ENCODE measurements around the gene UBE2G2. TPM values are rescaled to one million over a fixed set of nuclear protein-coding genes. Genes with fewer than 3 reads are reported as not detected.
A peak's percentile ranks its signal among the peaks of the same experiment; 100 is the strongest.

The UBE2G2 gene
- total RNA-seq, 6 donors from 2014 or later, result 74.4 to 218 (median 80.1) TPM

GRCh38 chr21:44779417-44780136 is 22.0 kb downstream of the UBE2G2 start:
- TF ChIP-seq CTCF (IDR thresholded peaks at IDR 0.05) (no peak), EP300 (IDR thresholded peaks at IDR 0.05) (no peak), POLR2A (IDR thresholded peaks at IDR 0.05) (no peak), POLR2AphosphoS5 (IDR thresholded peaks at IDR 0.05) (no peak)
- Histone ChIP-seq H3K36me3 (peaks cover 0 to 33% (median 12%) of the 10 kb centered on the region in 4 donors), H3K4me3 (no peak overlapping the region), H3K4me1 (peaks cover 0 to 17% (median 9%) of the 10 kb centered on the region in 4 donors), H3K27me3 (no peaks in the 10 kb centered on the region), H3K27ac (no peak overlapping the region), H3K9me3 (no peaks in the 10 kb centered on the region)
- DNase-seq (peak in 1 of 2 donors; percentile 52), ATAC-seq (ENCODE audit: low FRiP score in 2 of 2) (no peak)
- whole genome bisulfite sequencing, 2 donors, result 85 to 87% methylated on average over 9 to 17 of the region's 17 CpGs

- TF ChIP-seq CTCF (IDR thresholded peaks at IDR 0.05) (no peak), POLR2A (IDR thresholded peaks at IDR 0.05) (no peak)
- Histone ChIP-seq H3K27me3 (no peaks in the 10 kb centered on the region), H3K36me3 (peaks cover 0 to 39% (median 16%) of the 10 kb centered on the region in 4 donors), H3K4me3 (no peak overlapping the region), H3K9me3 (no peaks in the 10 kb centered on the region), H3K27ac (no peak overlapping the region), H3K4me1 (peaks cover 0 to 17% (median 9%) of the 10 kb centered on the region in 4 donors)
- DNase-seq (no peak), ATAC-seq (ENCODE audit: low FRiP score in 2 of 2) (no peak)
- WGBS, 2 donors, result 92 to 96% methylated on average over 6 of the region's 6 CpGs
These were observed 22.6 kb downstream of the UBE2G2 start for GRCh38 chr21:44778983-44779382.

GRCh38 chr21:44778499-44778911 is 23.1 kb downstream of the UBE2G2 start:
- TF ChIP-seq POLR2A (IDR thresholded peaks at IDR 0.05) (no peak), CTCF (IDR thresholded peaks at IDR 0.05) (no peak), POLR2AphosphoS5 (IDR thresholded peaks at IDR 0.05) (no peak), EP300 (IDR thresholded peaks at IDR 0.05) (no peak)
- H3K36me3 ChIP-seq, result peaks cover 0 to 43% (median 19%) of the 10 kb centered on the region in 4 donors
- no peaks in the 10 kb centered on the region for H3K27me3 ChIP-seq
- no peak for ATAC-seq (ENCODE audit: low FRiP score in 2 of 2)
- no peak overlapping the region for H3K27ac ChIP-seq
- peaks cover 0 to 17% (median 9%) of the 10 kb centered on the region in 4 donors for H3K4me1 ChIP-seq
- WGBS, 2 donors, result 86 to 88% methylated on average over 8 of the region's 8 CpGs
- no peaks in the 10 kb centered on the region for H3K9me3 ChIP-seq
- H3K4me3 ChIP-seq, result no peak overlapping the region
- no peak for DNase-seq

GRCh38 chr21:44778094-44778493 is 23.5 kb downstream of the UBE2G2 start:
- H3K36me3 ChIP-seq, result peaks cover 3 to 47% (median 23%) of the 10 kb centered on the region in 4 donors
- H3K27ac ChIP-seq, result no peak overlapping the region
- WGBS, 2 donors, result 90 to 93% methylated on average over 5 of the region's 5 CpGs
- no peaks in the 10 kb centered on the region for H3K9me3 ChIP-seq
- ATAC-seq (ENCODE audit: low FRiP score in 2 of 2), result no peak
- no peaks in the 10 kb centered on the region for H3K27me3 ChIP-seq
- H3K4me3 ChIP-seq, result no peak overlapping the region
- TF ChIP-seq POLR2A (IDR thresholded peaks at IDR 0.05), result no peak
- no peak for TF ChIP-seq EP300 (IDR thresholded peaks at IDR 0.05)
- TF ChIP-seq POLR2AphosphoS5 (IDR thresholded peaks at IDR 0.05), result no peak
- TF ChIP-seq CTCF (IDR thresholded peaks at IDR 0.05), result no peak
- H3K4me1 ChIP-seq, result peaks cover 0 to 17% (median 9%) of the 10 kb centered on the region in 4 donors
- no peak for DNase-seq

GRCh38 chr21:44774972-44775371 is 26.6 kb downstream of the UBE2G2 start:
- peaks cover 9 to 72% (median 48%) of the 10 kb centered on the region in 4 donors for H3K36me3 ChIP-seq
- no peak for DNase-seq
- whole genome bisulfite sequencing, 2 donors, result 89 to 97% methylated on average over 8 of the region's 8 CpGs

More at GRCh38 chr21:44774972-44775371, 26.6 kb downstream of the UBE2G2 start:
- Histone ChIP-seq H3K4me3 (no peak overlapping the region), H3K27ac (no peak overlapping the region), H3K27me3 (no peaks in the 10 kb centered on the region), H3K4me1 (peaks cover 0 to 6% (median under 1%) of the 10 kb centered on the region in 4 donors), H3K9me3 (no peaks in the 10 kb centered on the region)
- TF ChIP-seq CTCF (IDR thresholded peaks at IDR 0.05) (no peak), EP300 (IDR thresholded peaks at IDR 0.05) (no peak), POLR2AphosphoS5 (IDR thresholded peaks at IDR 0.05) (no peak), POLR2A (IDR thresholded peaks at IDR 0.05) (no peak)
- ATAC-seq (ENCODE audit: low FRiP score in 2 of 2), result no peak

All from upper lobe of left lung (tissue), 6 donors.